HEK293 (cell line): ENCODE data around the gene PRRC2B.

Source experiments
- GLIS1 ChIP-seq: fragments of 450-650 bp; formaldehyde crosslinking; IDR thresholded peaks from 2 replicates; pipeline ENCODE4 v1.5.1; 2016; ENCODE audit warnings: missing biosample characterization, missing genetic modification characterization
- GLIS2 ChIP-seq: fragments of 450-650 bp; formaldehyde crosslinking; IDR thresholded peaks from 2 replicates; pipeline ENCODE4 v1.5.1; 2016; ENCODE audit warnings: missing biosample characterization, missing genetic modification characterization
- RBAK ChIP-seq: fragments of 450-650 bp; formaldehyde crosslinking; IDR thresholded peaks from 2 replicates; pipeline ENCODE4 v1.5.1; 2016; ENCODE audit warnings: missing biosample characterization, missing genetic modification characterization
- SCRT1 ChIP-seq: fragments of 450-650 bp; formaldehyde crosslinking; IDR thresholded peaks from 2 replicates; pipeline ENCODE4 v1.5.1; 2016; ENCODE audit warnings: missing biosample characterization, missing genetic modification characterization, borderline replicate concordance
- ZFHX2 ChIP-seq: fragments of 450-650 bp; formaldehyde crosslinking; conservative IDR thresholded peaks from 2 replicates; pipeline ENCODE4 v1.5.1; 2016; ENCODE audit warnings: missing biosample characterization, missing genetic modification characterization
- ZNF138 ChIP-seq: fragments of 450-650 bp; formaldehyde crosslinking; IDR thresholded peaks from 2 replicates; pipeline ENCODE4 v1.5.1; 2016; ENCODE audit warnings: missing biosample characterization, missing genetic modification characterization, borderline replicate concordance
- ZNF140 ChIP-seq: fragments of 450-650 bp; formaldehyde crosslinking; IDR thresholded peaks from 2 replicates; pipeline ENCODE4 v1.5.1; 2016; ENCODE audit warnings: missing biosample characterization, missing genetic modification characterization
- ZNF155 ChIP-seq: fragments of 450-650 bp; formaldehyde crosslinking; IDR thresholded peaks from 2 replicates; pipeline ENCODE4 v1.5.1; 2016; ENCODE audit warnings: missing biosample characterization, missing genetic modification characterization
- ZNF157 ChIP-seq: fragments of 450-650 bp; formaldehyde crosslinking; IDR thresholded peaks from 2 replicates; pipeline ENCODE4 v1.5.1; 2016; ENCODE audit warnings: missing biosample characterization, missing genetic modification characterization
- ZNF223 ChIP-seq: fragments of 450-650 bp; formaldehyde crosslinking; IDR thresholded peaks from 2 replicates; pipeline ENCODE4 v1.5.1; 2016; ENCODE audit warnings: missing biosample characterization, missing genetic modification characterization
- ZNF24 ChIP-seq: fragments of 450-650 bp; formaldehyde crosslinking; IDR thresholded peaks from 2 replicates; pipeline ENCODE4 v1.5.1; 2016; ENCODE audit warnings: missing biosample characterization, missing genetic modification characterization
- ZNF391 ChIP-seq: fragments of 450-650 bp; formaldehyde crosslinking; IDR thresholded peaks from 2 replicates; pipeline ENCODE4 v1.5.1; 2016; ENCODE audit warnings: low read depth, missing biosample characterization, missing genetic modification characterization, borderline replicate concordance
- ZNF555 ChIP-seq: fragments of 450-650 bp; formaldehyde crosslinking; conservative IDR thresholded peaks from 2 replicates; pipeline ENCODE4 v1.5.1; 2017; ENCODE audit warnings: missing biosample characterization, mild to moderate bottlenecking, missing genetic modification characterization, inconsistent platforms
- ZNF560 ChIP-seq: fragments of 450-650 bp; formaldehyde crosslinking; IDR thresholded peaks from 2 replicates; pipeline ENCODE4 v1.5.1; 2017; ENCODE audit warnings: missing biosample characterization, missing genetic modification characterization, borderline replicate concordance
- ZNF596 ChIP-seq: fragments of 450-650 bp; IDR thresholded peaks from 2 replicates; pipeline ENCODE4 v1.5.0; 2018; ENCODE audit warnings: missing biosample characterization, mild to moderate bottlenecking, missing genetic modification characterization, moderate library complexity
- ZNF610 ChIP-seq: fragments of 450-650 bp; formaldehyde crosslinking; IDR thresholded peaks from 2 replicates; pipeline ENCODE4 v1.5.1; 2016; ENCODE audit warnings: missing biosample characterization, missing genetic modification characterization, borderline replicate concordance
- ZNF629 ChIP-seq: fragments of 450-650 bp; formaldehyde crosslinking; IDR thresholded peaks from 2 replicates; pipeline ENCODE4 v1.5.1; 2017; ENCODE audit warnings: missing biosample characterization, missing genetic modification characterization
- ZNF704 ChIP-seq: fragments of 450-650 bp; formaldehyde crosslinking; IDR thresholded peaks from 2 replicates; pipeline ENCODE4 v1.5.1; 2016; ENCODE audit warnings: missing biosample characterization, missing genetic modification characterization
- ZNF76 ChIP-seq: fragments of 450-650 bp; formaldehyde crosslinking; IDR thresholded peaks from 2 replicates; pipeline ENCODE4; 2016; ENCODE audit warnings: low read depth, missing biosample characterization, missing genetic modification characterization, borderline replicate concordance
- TF ChIP-seq, protein P1 (sequence below): fragments of 450-650 bp; formaldehyde crosslinking; IDR thresholded peaks from 2 replicates; pipeline ENCODE4 v1.5.1; 2016; ENCODE audit warnings: missing biosample characterization, missing genetic modification characterization
- TF ChIP-seq, protein P2 (sequence below): fragments of 450-650 bp; formaldehyde crosslinking; IDR thresholded peaks from 2 replicates; pipeline ENCODE4 v1.5.1; 2017; ENCODE audit warnings: missing biosample characterization, missing genetic modification characterization
- TF ChIP-seq, protein P3 (sequence below): fragments of 450-650 bp; formaldehyde crosslinking; conservative IDR thresholded peaks from 2 replicates; pipeline ENCODE4 v1.5.1; 2016; ENCODE audit warnings: low read depth, missing biosample characterization, missing genetic modification characterization
- TF ChIP-seq, protein P4 (sequence below): fragments of 450-650 bp; formaldehyde crosslinking; IDR thresholded peaks from 2 replicates; pipeline ENCODE4 v1.5.1; 2016; ENCODE audit warnings: missing biosample characterization, missing genetic modification characterization, low read depth
- TF ChIP-seq, protein P5 (sequence below): fragments of 450-650 bp; formaldehyde crosslinking; IDR thresholded peaks from 2 replicates; pipeline ENCODE4 v1.5.1; 2016; ENCODE audit warnings: missing biosample characterization, missing genetic modification characterization
- TF ChIP-seq, protein P6 (sequence below): fragments of 450-650 bp; formaldehyde crosslinking; IDR thresholded peaks from 2 replicates; pipeline ENCODE4 v1.5.1; 2016; ENCODE audit warnings: missing biosample characterization, missing genetic modification characterization

Gene PRRC2B

DNA sequence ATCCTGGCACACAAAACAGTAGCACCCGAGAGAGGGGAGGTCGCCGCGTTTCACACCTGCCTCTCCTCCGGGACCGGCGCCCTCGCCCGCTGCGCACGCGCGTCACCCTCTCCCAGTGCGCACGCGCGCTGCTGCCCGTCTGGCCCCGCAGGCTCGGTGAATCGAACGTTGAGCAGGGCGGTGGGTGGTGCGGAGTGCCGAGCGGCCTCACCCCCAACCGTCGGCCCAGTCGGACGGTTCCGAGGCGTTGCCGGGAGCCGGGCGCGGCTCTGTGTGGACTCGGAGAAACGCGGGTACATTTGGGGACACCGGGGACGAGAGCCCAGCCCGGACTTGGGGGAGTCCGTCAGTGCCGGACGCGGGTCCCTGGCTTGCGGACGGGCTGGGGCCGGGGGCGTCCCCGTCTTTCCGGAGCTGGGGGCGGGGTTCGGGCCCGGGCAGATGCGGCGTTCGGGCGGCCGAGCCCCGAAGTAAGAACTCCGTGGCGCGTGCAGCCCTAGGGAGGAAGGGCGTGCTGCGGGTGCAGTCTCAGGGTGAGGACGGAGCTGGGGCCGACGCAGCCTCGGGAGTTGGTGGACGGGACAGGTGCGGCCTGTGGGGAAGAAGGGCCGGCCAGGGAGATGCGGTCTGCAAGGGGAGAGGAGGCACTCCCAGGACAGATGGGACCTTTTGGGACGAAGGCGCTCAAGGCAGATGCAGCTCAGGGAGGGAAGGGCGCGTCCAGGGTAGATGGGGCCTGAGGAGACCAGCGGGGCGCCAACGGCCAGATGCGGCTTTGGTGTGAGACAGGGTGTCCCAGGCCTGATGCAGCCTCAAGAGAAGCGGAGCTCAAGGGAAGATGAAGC lies 109.1 kb downstream of the PRRC2B start, which contains the start of gene POMT1 (continued):
- no peak for TF ChIP-seq ZNF596 (tag by site-specific recombination)
- TF ChIP-seq ZNF155: no peak
- TF ChIP-seq, protein P1, sequence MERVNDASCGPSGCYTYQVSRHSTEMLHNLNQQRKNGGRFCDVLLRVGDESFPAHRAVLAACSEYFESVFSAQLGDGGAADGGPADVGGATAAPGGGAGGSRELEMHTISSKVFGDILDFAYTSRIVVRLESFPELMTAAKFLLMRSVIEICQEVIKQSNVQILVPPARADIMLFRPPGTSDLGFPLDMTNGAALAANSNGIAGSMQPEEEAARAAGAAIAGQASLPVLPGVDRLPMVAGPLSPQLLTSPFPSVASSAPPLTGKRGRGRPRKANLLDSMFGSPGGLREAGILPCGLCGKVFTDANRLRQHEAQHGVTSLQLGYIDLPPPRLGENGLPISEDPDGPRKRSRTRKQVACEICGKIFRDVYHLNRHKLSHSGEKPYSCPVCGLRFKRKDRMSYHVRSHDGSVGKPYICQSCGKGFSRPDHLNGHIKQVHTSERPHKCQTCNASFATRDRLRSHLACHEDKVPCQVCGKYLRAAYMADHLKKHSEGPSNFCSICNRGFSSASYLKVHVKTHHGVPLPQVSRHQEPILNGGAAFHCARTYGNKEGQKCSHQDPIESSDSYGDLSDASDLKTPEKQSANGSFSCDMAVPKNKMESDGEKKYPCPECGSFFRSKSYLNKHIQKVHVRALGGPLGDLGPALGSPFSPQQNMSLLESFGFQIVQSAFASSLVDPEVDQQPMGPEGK (tag by site-specific recombination): peak; percentile 80
- TF ChIP-seq GLIS1: peak; percentile 65
- no peak for TF ChIP-seq ZNF610 (tag by site-specific recombination)
- no peak for TF ChIP-seq RBAK
- no peak for TF ChIP-seq ZNF157 (tag by site-specific recombination)
- no peak for TF ChIP-seq ZNF704 (tag by site-specific recombination)
- TF ChIP-seq, protein P2, sequence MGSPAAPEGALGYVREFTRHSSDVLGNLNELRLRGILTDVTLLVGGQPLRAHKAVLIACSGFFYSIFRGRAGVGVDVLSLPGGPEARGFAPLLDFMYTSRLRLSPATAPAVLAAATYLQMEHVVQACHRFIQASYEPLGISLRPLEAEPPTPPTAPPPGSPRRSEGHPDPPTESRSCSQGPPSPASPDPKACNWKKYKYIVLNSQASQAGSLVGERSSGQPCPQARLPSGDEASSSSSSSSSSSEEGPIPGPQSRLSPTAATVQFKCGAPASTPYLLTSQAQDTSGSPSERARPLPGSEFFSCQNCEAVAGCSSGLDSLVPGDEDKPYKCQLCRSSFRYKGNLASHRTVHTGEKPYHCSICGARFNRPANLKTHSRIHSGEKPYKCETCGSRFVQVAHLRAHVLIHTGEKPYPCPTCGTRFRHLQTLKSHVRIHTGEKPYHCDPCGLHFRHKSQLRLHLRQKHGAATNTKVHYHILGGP (tag by site-specific recombination): no peak
- no peak for TF ChIP-seq ZNF555
- 0 out of 2 replicates have a peak, but pooled peaks have one; percentile 66 for TF ChIP-seq ZNF24 (tag by site-specific recombination)
- TF ChIP-seq ZNF629 (tag by site-specific recombination): peak; percentile 32; the same call in 1 of the 2 replicates
- no peak for TF ChIP-seq ZNF138 (tag by site-specific recombination)
- TF ChIP-seq, protein P3, sequence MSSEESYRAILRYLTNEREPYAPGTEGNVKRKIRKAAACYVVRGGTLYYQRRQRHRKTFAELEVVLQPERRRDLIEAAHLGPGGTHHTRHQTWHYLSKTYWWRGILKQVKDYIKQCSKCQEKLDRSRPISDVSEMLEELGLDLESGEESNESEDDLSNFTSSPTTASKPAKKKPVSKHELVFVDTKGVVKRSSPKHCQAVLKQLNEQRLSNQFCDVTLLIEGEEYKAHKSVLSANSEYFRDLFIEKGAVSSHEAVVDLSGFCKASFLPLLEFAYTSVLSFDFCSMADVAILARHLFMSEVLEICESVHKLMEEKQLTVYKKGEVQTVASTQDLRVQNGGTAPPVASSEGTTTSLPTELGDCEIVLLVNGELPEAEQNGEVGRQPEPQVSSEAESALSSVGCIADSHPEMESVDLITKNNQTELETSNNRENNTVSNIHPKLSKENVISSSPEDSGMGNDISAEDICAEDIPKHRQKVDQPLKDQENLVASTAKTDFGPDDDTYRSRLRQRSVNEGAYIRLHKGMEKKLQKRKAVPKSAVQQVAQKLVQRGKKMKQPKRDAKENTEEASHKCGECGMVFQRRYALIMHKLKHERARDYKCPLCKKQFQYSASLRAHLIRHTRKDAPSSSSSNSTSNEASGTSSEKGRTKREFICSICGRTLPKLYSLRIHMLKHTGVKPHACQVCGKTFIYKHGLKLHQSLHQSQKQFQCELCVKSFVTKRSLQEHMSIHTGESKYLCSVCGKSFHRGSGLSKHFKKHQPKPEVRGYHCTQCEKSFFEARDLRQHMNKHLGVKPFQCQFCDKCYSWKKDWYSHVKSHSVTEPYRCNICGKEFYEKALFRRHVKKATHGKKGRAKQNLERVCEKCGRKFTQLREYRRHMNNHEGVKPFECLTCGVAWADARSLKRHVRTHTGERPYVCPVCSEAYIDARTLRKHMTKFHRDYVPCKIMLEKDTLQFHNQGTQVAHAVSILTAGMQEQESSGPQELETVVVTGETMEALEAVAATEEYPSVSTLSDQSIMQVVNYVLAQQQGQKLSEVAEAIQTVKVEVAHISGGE (tag by site-specific recombination): peak; percentile 32; the same call in 1 of the 2 replicates
- TF ChIP-seq ZNF223: no peak
- TF ChIP-seq GLIS2: peak; percentile 59; the same call in 1 of the 2 replicates
- TF ChIP-seq, protein P4, sequence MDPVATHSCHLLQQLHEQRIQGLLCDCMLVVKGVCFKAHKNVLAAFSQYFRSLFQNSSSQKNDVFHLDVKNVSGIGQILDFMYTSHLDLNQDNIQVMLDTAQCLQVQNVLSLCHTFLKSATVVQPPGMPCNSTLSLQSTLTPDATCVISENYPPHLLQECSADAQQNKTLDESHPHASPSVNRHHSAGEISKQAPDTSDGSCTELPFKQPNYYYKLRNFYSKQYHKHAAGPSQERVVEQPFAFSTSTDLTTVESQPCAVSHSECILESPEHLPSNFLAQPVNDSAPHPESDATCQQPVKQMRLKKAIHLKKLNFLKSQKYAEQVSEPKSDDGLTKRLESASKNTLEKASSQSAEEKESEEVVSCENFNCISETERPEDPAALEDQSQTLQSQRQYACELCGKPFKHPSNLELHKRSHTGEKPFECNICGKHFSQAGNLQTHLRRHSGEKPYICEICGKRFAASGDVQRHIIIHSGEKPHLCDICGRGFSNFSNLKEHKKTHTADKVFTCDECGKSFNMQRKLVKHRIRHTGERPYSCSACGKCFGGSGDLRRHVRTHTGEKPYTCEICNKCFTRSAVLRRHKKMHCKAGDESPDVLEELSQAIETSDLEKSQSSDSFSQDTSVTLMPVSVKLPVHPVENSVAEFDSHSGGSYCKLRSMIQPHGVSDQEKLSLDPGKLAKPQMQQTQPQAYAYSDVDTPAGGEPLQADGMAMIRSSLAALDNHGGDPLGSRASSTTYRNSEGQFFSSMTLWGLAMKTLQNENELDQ (tag by site-specific recombination): no peak
- TF ChIP-seq ZNF140 (tag by site-specific recombination): no peak
- no peak for TF ChIP-seq ZNF560
- TF ChIP-seq ZNF76 (tag by site-specific recombination): peak; percentile 55; the same call in 1 of the 2 replicates
- TF ChIP-seq, protein P5, sequence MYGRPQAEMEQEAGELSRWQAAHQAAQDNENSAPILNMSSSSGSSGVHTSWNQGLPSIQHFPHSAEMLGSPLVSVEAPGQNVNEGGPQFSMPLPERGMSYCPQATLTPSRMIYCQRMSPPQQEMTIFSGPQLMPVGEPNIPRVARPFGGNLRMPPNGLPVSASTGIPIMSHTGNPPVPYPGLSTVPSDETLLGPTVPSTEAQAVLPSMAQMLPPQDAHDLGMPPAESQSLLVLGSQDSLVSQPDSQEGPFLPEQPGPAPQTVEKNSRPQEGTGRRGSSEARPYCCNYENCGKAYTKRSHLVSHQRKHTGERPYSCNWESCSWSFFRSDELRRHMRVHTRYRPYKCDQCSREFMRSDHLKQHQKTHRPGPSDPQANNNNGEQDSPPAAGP (tag by site-specific recombination): peak; percentile 89
- TF ChIP-seq ZFHX2 (tag by site-specific recombination): peak; percentile 94
- TF ChIP-seq, protein P6, sequence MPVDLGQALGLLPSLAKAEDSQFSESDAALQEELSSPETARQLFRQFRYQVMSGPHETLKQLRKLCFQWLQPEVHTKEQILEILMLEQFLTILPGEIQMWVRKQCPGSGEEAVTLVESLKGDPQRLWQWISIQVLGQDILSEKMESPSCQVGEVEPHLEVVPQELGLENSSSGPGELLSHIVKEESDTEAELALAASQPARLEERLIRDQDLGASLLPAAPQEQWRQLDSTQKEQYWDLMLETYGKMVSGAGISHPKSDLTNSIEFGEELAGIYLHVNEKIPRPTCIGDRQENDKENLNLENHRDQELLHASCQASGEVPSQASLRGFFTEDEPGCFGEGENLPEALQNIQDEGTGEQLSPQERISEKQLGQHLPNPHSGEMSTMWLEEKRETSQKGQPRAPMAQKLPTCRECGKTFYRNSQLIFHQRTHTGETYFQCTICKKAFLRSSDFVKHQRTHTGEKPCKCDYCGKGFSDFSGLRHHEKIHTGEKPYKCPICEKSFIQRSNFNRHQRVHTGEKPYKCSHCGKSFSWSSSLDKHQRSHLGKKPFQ (tag by site-specific recombination): 0 out of 2 replicates have a peak, but pooled peaks have one; percentile 29
- TF ChIP-seq ZNF391: 0 out of 2 replicates have a peak, but pooled peaks have one; percentile 71
- TF ChIP-seq SCRT1: no peak
